Stimulated activated CD8-positive, alpha-beta memory T cell treated with anti-CD3 and anti-CD28 coated beads, Interleukin-15, amount 100 ng/mL, for 1 hour (primary cell): ENCODE measurements around the gene LTBP1.
"Not testable (repeated sequence)": the region's sequence is repeated elsewhere in the genome, so short reads cannot be mapped to it uniquely, and the experiment has no call there.

Experiments used
- DNase-seq: peaks from one replicate; pipeline ENCODE4 v3.0.0-alpha.2; 2020; ENCODE audit warnings: low read depth

Gene LTBP1

GRCh38 chr2:33433279-33434235 is 486.8 kb downstream of the LTBP1 start:
- DNase-seq: no peak

DNA sequence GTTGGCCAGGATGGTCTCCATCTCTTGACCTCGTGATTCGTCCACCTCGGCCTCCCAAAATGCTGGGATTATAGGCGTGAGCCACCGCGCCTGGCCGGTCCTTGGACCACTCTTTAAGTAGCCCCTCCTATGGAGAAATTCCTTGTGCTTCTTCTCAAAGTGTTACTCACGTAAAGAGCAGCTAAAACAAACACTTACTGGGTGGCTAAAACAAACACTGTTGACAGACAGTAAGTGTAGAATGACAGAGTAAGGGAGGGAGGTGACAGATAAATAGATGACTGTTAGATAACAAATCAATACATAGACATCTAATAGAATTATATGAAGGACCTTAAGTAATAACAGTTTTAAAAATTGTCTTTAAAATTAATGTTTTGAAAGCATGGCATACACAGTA is 488.8 kb downstream of the LTBP1 start:
- no peak for DNase-seq

GRCh38 chr2:33436083-33436482 is 489.3 kb downstream of the LTBP1 start:
- no peak for DNase-seq

DNA sequence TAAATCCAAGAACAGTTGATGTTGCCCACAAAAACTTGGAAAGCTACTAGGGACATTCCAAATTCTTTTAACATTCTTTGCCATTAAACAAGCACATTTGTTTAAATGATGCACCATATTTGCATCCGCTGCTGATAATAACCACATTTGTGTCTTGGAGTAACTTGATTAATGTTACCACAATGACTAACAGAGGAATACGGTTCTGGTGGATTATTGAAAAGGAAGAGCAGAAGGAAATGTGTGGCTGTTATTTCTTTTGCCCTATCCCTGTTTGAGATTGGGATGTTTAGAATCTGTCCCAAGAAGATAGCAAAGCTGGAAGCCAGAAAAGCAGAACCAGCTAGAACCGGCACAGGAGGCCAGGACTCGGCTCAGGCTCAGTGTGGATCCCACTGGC is 490.5 kb downstream of the LTBP1 start:
- DNase-seq: no peak

DNA sequence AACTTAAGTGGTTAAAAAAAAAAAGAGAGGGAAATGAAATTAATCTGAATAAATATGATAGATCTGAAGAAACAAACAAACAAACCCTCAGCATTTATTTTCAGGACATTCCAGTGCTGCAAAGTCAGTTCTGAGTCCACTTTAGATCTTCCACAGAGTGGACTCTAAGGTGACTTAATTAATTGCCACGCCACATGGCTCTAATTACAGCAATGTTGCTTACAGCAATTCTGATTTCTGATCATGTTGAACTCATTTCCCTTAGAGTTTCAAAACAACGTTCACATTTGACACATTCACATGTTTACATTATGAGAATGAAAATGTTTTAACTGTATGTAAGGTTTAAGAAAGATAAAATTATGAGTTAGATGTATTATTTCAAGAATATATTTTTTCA is 491.1 kb downstream of the LTBP1 start:
- DNase-seq: no peak

- no peak for DNase-seq
Observed at GRCh38 chr2:33441235-33441810, 494.6 kb downstream of the LTBP1 start.

DNA sequence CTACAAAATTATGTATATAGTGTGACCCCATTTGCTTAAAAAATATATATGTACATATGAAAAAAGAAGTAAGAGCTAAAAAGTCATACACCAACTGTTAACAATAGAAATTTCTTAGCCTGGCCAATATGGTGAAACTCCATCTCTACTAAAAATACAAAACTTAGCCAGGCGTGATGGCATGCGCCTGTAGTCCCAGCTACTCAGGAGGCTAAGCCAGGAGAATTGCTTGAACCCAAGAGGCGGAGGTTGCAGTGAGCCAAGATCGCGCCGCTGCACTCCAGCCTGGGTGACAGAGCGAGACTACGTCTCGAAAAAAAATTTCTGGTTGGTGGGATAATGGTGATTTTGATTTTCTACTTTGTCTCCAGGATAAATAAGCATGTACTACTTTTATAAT is 495.3 kb downstream of the LTBP1 start:
- not testable (repeated sequence) for DNase-seq

- DNase-seq: no peak
Observed at GRCh38 chr2:33442528-33443079, 495.9 kb downstream of the LTBP1 start.

DNA sequence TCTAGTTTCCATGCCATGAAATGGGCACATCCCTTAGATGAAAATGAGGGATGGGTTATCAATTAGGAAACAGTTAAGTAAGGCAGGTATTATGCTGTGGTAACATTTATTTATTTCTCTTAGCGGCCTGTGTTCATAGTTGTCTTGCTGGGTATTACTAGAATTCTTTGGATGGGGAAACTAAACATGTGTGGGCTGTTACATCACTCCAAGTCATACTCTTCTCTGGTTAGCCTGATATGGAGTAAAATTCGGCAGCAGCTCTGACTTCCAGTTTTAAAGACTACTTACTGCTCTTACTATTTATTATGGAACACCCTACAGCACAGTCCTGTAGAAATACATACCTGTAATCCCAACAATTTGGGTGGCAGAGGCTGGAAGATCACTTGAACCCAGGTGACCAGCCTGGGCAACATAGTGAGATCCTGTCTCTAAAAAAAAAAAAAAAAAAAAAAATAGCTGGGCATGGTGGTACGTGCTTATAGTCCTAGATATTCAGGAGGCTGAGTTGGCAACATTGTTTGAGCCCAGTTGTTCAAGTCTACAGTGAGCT is 496.6 kb downstream of the LTBP1 start:
- no peak for DNase-seq

DNA sequence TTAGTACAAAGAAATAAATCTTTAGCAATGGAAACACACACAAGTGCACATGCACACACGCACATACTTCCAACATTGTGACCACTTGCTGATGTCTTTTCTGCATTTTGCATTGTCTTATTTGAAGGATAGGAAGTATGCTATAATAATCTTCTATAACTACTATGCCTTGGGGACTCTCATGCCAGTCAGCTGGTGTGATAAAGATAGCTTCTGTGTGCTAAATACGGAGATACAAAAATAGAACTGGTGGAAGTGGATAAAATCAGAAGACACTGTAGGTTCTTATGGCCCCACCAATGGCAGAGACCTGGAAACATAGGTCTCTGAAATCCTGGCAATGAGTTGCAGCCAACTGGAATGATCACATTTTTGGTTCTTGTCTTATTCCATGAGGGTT is 498.2 kb downstream of the LTBP1 start:
- no peak for DNase-seq

- no peak for DNase-seq
Observed at GRCh38 chr2:33448220-33448899, 501.6 kb downstream of the LTBP1 start.
